Endothelial cell (in vitro differentiated cells): ENCODE data around the gene TMEM242. TPM values are rescaled to one million over a fixed set of nuclear protein-coding genes. Genes with fewer than 3 reads are reported as not detected.

ENCODE experiments used
- DNase-seq: peaks from one replicate; pipeline ENCODE4 v3.0.0; 2021; ENCODE audit warnings: low spot score
- H3K27ac Mint-ChIP-seq: one replicate; pipeline ENCODE4 v1.8.0; 2021; ENCODE audit warnings: mixed read lengths, inconsistent platforms; ENCODE audit not compliant: unreplicated experiment
- H3K27me3 Mint-ChIP-seq: one replicate; pipeline ENCODE4 v1.8.0; 2021; ENCODE audit warnings: mild to moderate bottlenecking, moderate library complexity, mixed read lengths, inconsistent platforms; ENCODE audit not compliant: unreplicated experiment
- H3K36me3 Mint-ChIP-seq: one replicate; pipeline ENCODE4 v1.8.0; 2021; ENCODE audit warnings: mild to moderate bottlenecking, low read depth, mixed read lengths, inconsistent platforms; ENCODE audit not compliant: unreplicated experiment
- H3K4me1 Mint-ChIP-seq: one replicate; pipeline ENCODE4 v1.8.0; 2021; ENCODE audit warnings: mild to moderate bottlenecking, mixed read lengths, inconsistent platforms; ENCODE audit not compliant: unreplicated experiment
- H3K4me3 Mint-ChIP-seq: one replicate; pipeline ENCODE4 v1.8.0; 2021; ENCODE audit warnings: mild to moderate bottlenecking, mixed read lengths, inconsistent platforms; ENCODE audit not compliant: unreplicated experiment
- H3K9me3 Mint-ChIP-seq: one replicate; pipeline ENCODE4 v1.8.0; 2021; ENCODE audit warnings: mixed read lengths, inconsistent platforms; ENCODE audit not compliant: unreplicated experiment
- CTCF ChIP-seq: fragments of 200-600 bp; sonication (generic); IDR thresholded peaks from one replicate; pipeline ENCODE4 v1.5.0; 2021; ENCODE audit warnings: antibody characterized with exemption; ENCODE audit not compliant: unreplicated experiment
- total RNA-seq: library from RNA; stranded (reverse); fragmentation: NEBNext Ultra II Directional; extraction: Animal tissue kit (Norgen Biotek cat#: 25700); gene quantifications from one replicate; pipeline ENCODE4 v1.2.1, GENCODE V29; 2021; ENCODE audit not compliant: unreplicated experiment

Gene TMEM242
- total RNA-seq, 1 donor from 2014 or later: 10.8 TPM

GRCh38 chr6:157328108-157328692 lies 4.9 kb upstream of the TMEM242 start:
- peaks cover 1% of the 10 kb centered on the region for H3K27me3 Mint-ChIP-seq

GRCh38 chr6:157326979-157327378 lies 3.7 kb upstream of the TMEM242 start:
- no peaks in the 10 kb centered on the region for H3K9me3 Mint-ChIP-seq
- H3K27ac Mint-ChIP-seq: no peak overlapping the region
- peaks cover 3% of the 10 kb centered on the region for H3K27me3 Mint-ChIP-seq
- peaks cover 14% of the 10 kb centered on the region for H3K4me1 Mint-ChIP-seq
- TF ChIP-seq CTCF: no peak
- peaks cover 4% of the 10 kb centered on the region for H3K36me3 Mint-ChIP-seq
- H3K4me3 Mint-ChIP-seq: no peak overlapping the region
- DNase-seq: no peak

More at GRCh38 chr6:157328108-157328692, 4.9 kb upstream of the TMEM242 start:
- no peak overlapping the region for H3K4me3 Mint-ChIP-seq
- H3K27ac Mint-ChIP-seq: no peak overlapping the region
- no peaks in the 10 kb centered on the region for H3K9me3 Mint-ChIP-seq
- H3K4me1 Mint-ChIP-seq: peaks cover 12% of the 10 kb centered on the region
- DNase-seq: no peak
- H3K36me3 Mint-ChIP-seq: peaks cover 4% of the 10 kb centered on the region
- no peak for TF ChIP-seq CTCF

- TF ChIP-seq CTCF: no peak
- Mint-ChIP-seq H3K9me3 (no peaks in the 10 kb centered on the region), H3K4me1 (peaks cover 14% of the 10 kb centered on the region), H3K27ac (peak overlapping the region; percentile 67), H3K4me3 (peak overlapping the region; percentile 15), H3K36me3 (peaks cover 7% of the 10 kb centered on the region), H3K27me3 (peaks cover 3% of the 10 kb centered on the region)
- DNase-seq: no peak
These were observed 1.9 kb upstream of the TMEM242 start for GRCh38 chr6:157325069-157325805.

GRCh38 chr6:157323966-157324300 lies 614 bp upstream of the TMEM242 start:
- Mint-ChIP-seq H3K27me3 (peaks cover 3% of the 10 kb centered on the region), H3K27ac (peak overlapping the region; percentile 96)
- peak; percentile 73 for DNase-seq

More at GRCh38 chr6:157323966-157324300, 614 bp upstream of the TMEM242 start:
- H3K9me3 Mint-ChIP-seq: no peaks in the 10 kb centered on the region
- H3K36me3 Mint-ChIP-seq: peaks cover 7% of the 10 kb centered on the region
- H3K4me3 Mint-ChIP-seq: peak overlapping the region; percentile 99
- TF ChIP-seq CTCF: no peak
- H3K4me1 Mint-ChIP-seq: peaks cover 14% of the 10 kb centered on the region
